Esophagus muscularis mucosa (tissue), 4 donors: Measurements from ENCODE around the gene MGAT4B.

Experiments
- CTCF ChIP-seq, 3 experiments: fragments of 200-600 bp in 2 of 3; fragments of 450-650 bp in 1 of 3; sonication (generic) in 2 of 3; IDR thresholded peaks; one replicate each; pipeline ENCODE4 v1.5.1; 2017 to 2019; ENCODE audit warnings: antibody characterized with exemption in 3 of 3, mild to moderate bottlenecking in 2 of 3, moderate library complexity in 1 of 3
- EP300 ChIP-seq: sonication (generic); formaldehyde crosslinking; IDR thresholded peaks from one replicate; pipeline ENCODE4 v1.6.1; 2017; ENCODE audit warnings: antibody characterized with exemption
- POLR2A ChIP-seq: fragments of 450-650 bp; IDR thresholded peaks from one replicate; pipeline ENCODE4 v1.6.1; 2017; ENCODE audit warnings: antibody characterized with exemption, moderate library complexity, mild to moderate bottlenecking, low read depth

- TF ChIP-seq CTCF (IDR thresholded peaks at IDR 0.05) (no peak), POLR2A (no peak), EP300 (no peak)
These were observed 34.3 kb downstream of the MGAT4B start for GRCh38 chr5:179772351-179772750.
